Measurements from ENCODE around the gene RSPRY1.

GRCh38 chr16:57203451-57203850, 17.3 kb downstream of the RSPRY1 start:
- TF ChIP-seq ELF4 (IDR thresholded peaks at IDR 0.05) (no peak), ARNT (IDR thresholded peaks at IDR 0.05) (no peak), FOXM1 (IDR thresholded peaks at IDR 0.05; ENCODE audit: borderline replicate concordance) (no peak), TARDBP (IDR thresholded peaks at IDR 0.05) (no peak), FOXK2 (IDR thresholded peaks at IDR 0.05) (no peak), SP1 (IDR thresholded peaks at IDR 0.05) (no peak), SUZ12 (IDR thresholded peaks at IDR 0.05) (no peak), PKNOX1 (IDR thresholded peaks at IDR 0.05) (no peak), BHLHE40 (IDR thresholded peaks at IDR 0.05; ENCODE audit: borderline replicate concordance) (no peak), ZNF384 (IDR thresholded peaks at IDR 0.05) (no peak), HDGF (IDR thresholded peaks at IDR 0.05; ENCODE audit: borderline replicate concordance) (no peak), FOXA1 (IDR thresholded peaks at IDR 0.05) (no peak)
